ENCODE results near the gene PACSIN3. TPM values are rescaled to one million over a fixed set of nuclear protein-coding genes. Genes with fewer than 3 reads are reported as not detected.

Gene PACSIN3
- total RNA-seq, 1 donor from 2014 or later, result 93.3 TPM

DNA sequence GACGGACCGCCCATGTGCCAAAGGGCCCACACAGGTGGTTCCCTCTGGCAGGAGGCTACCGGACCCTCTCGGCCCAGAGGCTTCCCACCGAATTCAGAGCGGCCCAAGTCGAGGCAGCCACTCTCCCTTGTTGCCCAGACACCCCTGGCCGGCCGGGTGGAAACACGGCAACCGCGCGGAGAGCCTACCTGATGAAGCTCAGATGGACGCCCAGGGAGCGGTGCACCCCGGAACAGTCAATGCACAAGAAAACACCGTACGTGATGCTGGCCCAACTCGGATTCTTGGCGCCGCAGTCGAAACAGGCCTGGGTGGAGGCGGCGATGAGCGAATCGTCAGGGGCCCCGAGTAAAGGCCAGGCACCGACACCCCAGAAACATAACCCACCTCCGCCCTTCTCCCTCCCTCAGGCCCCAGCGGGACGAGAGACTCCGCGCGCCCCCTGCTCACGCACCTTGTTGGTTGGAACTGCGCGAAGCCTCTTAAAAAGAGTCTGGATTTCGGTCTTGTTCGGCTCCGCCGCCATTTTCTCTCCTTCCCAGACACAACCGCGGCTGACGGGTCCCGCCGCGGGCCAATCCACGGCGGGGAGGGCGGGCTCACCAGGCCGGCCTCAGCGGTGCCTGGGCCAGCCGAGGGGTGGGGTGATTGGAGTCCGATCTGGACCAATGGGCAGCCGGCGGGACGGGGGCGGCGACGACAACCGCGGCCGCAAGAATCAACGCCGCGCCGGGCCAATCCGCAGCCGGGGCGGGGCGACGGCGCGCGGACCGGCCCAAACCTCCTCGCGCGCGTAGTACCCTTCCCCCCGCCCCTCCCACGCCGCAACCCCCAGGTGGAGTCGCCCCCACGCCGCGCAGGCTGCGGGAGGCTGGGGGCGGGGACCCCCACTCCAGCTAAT, 9.7 kb downstream of the PACSIN3 start, which contains the start of gene ARFGAP2:
Gene ARFGAP2 (minus strand): TSS at position 552 of the 901 bp plus-strand sequence. CDS start 26 bp downstream, at position 526.
- Mint-ChIP-seq H3K27me3 (ENCODE audit: unreplicated experiment) (no peaks in the 10 kb centered on the region), H3K36me3 (ENCODE audit: unreplicated experiment) (peaks cover 16% of the 10 kb centered on the region), H3K27ac (ENCODE audit: unreplicated experiment) (peak within 1 kb of the TSS; percentile 99), H3K4me3 (ENCODE audit: unreplicated experiment) (peak within 1 kb of the TSS; percentile 97), H3K9me3 (ENCODE audit: unreplicated experiment) (no peaks in the 10 kb centered on the region), H3K4me1 (ENCODE audit: unreplicated experiment) (peaks cover 28% of the 10 kb centered on the region)
- DNase-seq (ENCODE audit: extremely low spot score, unreplicated experiment), result peak; percentile 99
- TF ChIP-seq, protein P1, sequence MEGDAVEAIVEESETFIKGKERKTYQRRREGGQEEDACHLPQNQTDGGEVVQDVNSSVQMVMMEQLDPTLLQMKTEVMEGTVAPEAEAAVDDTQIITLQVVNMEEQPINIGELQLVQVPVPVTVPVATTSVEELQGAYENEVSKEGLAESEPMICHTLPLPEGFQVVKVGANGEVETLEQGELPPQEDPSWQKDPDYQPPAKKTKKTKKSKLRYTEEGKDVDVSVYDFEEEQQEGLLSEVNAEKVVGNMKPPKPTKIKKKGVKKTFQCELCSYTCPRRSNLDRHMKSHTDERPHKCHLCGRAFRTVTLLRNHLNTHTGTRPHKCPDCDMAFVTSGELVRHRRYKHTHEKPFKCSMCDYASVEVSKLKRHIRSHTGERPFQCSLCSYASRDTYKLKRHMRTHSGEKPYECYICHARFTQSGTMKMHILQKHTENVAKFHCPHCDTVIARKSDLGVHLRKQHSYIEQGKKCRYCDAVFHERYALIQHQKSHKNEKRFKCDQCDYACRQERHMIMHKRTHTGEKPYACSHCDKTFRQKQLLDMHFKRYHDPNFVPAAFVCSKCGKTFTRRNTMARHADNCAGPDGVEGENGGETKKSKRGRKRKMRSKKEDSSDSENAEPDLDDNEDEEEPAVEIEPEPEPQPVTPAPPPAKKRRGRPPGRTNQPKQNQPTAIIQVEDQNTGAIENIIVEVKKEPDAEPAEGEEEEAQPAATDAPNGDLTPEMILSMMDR (IDR thresholded peaks at IDR 0.05), result no peak

DNA sequence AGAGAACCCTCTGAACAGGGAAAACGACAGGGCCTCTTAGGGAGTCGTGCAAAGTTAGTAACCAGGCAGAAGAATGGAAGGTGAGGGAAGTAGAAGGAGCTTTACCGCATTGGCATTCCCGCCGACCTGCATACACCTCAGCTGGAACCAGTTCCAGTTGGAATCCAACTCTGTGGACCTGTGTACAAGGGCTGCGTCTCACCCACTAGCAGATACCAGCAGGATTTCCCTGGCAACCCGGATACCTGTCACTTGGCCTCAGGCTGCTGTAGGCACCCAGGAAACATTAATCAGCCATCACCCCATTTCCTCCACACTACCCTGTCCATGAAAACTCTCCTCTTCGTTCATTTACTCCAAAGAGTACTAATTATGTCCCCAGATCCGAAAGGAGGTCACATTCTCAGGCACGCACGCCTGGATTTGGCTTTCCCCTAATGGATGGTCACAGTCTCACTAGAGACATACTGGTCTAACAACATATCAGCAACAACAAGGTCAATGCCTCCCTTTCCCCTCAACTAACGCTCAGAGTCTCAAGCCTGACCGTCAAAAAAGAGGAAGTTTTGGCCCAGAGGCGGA, 10.4 kb downstream of the PACSIN3 start:
- Mint-ChIP-seq H3K9me3 (ENCODE audit: unreplicated experiment) (no peaks in the 10 kb centered on the region), H3K4me1 (ENCODE audit: unreplicated experiment) (peaks cover 28% of the 10 kb centered on the region), H3K36me3 (ENCODE audit: unreplicated experiment) (peaks cover 20% of the 10 kb centered on the region), H3K27ac (ENCODE audit: unreplicated experiment) (peak overlapping the region; percentile 98), H3K4me3 (ENCODE audit: unreplicated experiment) (peak overlapping the region; percentile 97), H3K27me3 (ENCODE audit: unreplicated experiment) (no peaks in the 10 kb centered on the region)
- no peak for DNase-seq (ENCODE audit: extremely low spot score, unreplicated experiment)
- TF ChIP-seq, protein P1 (IDR thresholded peaks at IDR 0.05), result no peak

DNA sequence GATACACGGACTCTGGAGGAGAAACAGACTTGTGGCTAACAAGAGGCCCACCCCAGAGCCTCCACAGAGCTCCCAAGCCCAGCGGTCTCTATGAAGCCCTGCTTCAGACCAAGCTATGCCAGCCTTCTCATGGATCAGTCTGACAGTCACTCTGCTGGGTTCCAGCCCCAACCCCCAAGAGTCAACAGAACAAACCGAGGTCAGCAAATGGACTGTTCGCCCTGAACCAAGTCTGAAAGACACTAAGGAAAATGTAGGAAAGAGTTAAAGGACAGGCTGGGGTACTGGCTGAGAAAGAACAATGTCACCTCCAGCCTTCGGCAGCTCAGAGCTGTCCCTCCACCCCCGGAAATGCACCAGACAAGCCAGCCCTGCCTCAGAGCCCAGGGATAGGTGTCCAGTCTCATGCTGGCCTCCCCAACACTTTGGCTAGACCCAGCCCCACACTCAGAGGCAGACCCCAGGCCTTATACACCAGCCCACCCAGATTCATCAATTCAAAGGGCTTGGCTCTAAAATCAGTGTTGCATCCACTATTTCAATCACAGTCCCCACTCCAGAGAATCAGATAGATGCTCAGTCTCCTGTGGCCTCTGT, 13.4 kb downstream of the PACSIN3 start:
- DNase-seq (ENCODE audit: extremely low spot score, unreplicated experiment), result no peak
- Mint-ChIP-seq H3K27me3 (ENCODE audit: unreplicated experiment) (no peaks in the 10 kb centered on the region), H3K27ac (ENCODE audit: unreplicated experiment) (no peak overlapping the region), H3K36me3 (ENCODE audit: unreplicated experiment) (peaks cover 20% of the 10 kb centered on the region), H3K4me3 (ENCODE audit: unreplicated experiment) (no peak overlapping the region), H3K9me3 (ENCODE audit: unreplicated experiment) (no peaks in the 10 kb centered on the region), H3K4me1 (ENCODE audit: unreplicated experiment) (peaks cover 22% of the 10 kb centered on the region)
- TF ChIP-seq, protein P1 (IDR thresholded peaks at IDR 0.05), result no peak

DNA sequence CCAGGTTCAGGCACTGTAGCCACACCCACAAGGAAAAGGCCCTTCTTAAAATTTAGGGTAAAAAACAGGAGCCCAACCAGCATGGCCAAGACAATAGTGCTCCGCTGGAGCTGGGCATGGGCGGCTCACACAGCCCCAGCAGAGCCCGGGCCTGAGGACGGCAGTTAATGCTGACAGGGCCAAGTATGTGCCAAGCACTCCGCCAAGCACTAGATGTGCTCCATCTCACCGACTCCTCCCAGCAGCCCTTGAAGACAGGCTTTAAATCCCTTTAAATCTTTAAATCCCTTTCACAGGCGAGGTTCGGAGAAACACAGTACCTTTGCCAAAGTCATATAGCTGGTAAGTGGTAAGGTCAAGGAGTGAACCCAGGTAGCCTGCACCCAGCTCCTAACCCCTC, 14.4 kb downstream of the PACSIN3 start:
- TF ChIP-seq, protein P1 (IDR thresholded peaks at IDR 0.05), result no peak
- H3K27ac Mint-ChIP-seq (ENCODE audit: unreplicated experiment), result no peak overlapping the region
- no peak overlapping the region for H3K4me3 Mint-ChIP-seq (ENCODE audit: unreplicated experiment)
- H3K4me1 Mint-ChIP-seq (ENCODE audit: unreplicated experiment), result peaks cover 15% of the 10 kb centered on the region
- no peaks in the 10 kb centered on the region for H3K27me3 Mint-ChIP-seq (ENCODE audit: unreplicated experiment)
- no peak for DNase-seq (ENCODE audit: extremely low spot score, unreplicated experiment)
- H3K36me3 Mint-ChIP-seq (ENCODE audit: unreplicated experiment), result peaks cover 26% of the 10 kb centered on the region
- no peaks in the 10 kb centered on the region for H3K9me3 Mint-ChIP-seq (ENCODE audit: unreplicated experiment)

Data from osteocyte (in vitro differentiated cells).